Mucosa of descending colon (tissue), 3 donors: Measurements from ENCODE around the gene TRIM50. TPM values are rescaled to one million over a fixed set of nuclear protein-coding genes. Genes with fewer than 3 reads are reported as not detected.
A peak's percentile ranks its signal among the peaks of the same experiment; 100 is the strongest.

ENCODE experiments used
- ATAC-seq: fragments of 200-7000 bp; cut with Tn5 transposase; one replicate; pipeline ENCODE4 v1.9.1; 2020; ENCODE audit warnings: mild to moderate bottlenecking, moderate library complexity
- DNase-seq, 3 donors: peaks; one replicate each; pipeline ENCODE4 v3.0.0-alpha.2; 2020
- H3K36me3 ChIP-seq: fragments of 200-600 bp; one replicate; pipeline ENCODE4 v1.8.0; 2021; ENCODE audit warnings: low read depth, mild to moderate bottlenecking
- H3K4me1 ChIP-seq: fragments of 200-600 bp; one replicate; pipeline ENCODE4 v1.8.0; 2021; ENCODE audit warnings: low read depth, mild to moderate bottlenecking
- H3K4me3 ChIP-seq: fragments of 200-600 bp; one replicate; pipeline ENCODE4 v1.8.0; 2021; ENCODE audit warnings: mild to moderate bottlenecking
- H3K9me3 ChIP-seq: fragments of 200-600 bp; one replicate; pipeline ENCODE4 v1.8.0; 2021; ENCODE audit warnings: mild to moderate bottlenecking
- CTCF ChIP-seq: fragments of 200-600 bp; IDR thresholded peaks from one replicate; pipeline ENCODE4 v1.8.0; 2022; ENCODE audit warnings: antibody characterized with exemption, mild to moderate bottlenecking
- intact Hi-C, 2 donors: fragments of 100-400 bp; cut with DNase I in 1 of 2; cut with micrococcal nuclease in 1 of 2; formaldehyde crosslinking; loops; one replicate each; pipeline versions ENCODE4 v1.11.0 to v1.11.1; 2022; cut with DNase I, micrococcal nuclease
- total RNA-seq, 3 donors: library from RNA; stranded (reverse); fragmentation: NEBNext Ultra II Directional in 2 of 3; extraction: Animal tissue kit (Norgen Biotek cat#: 25700) in 2 of 3; gene quantifications; one replicate each; pipeline versions ENCODE4 v1.2.1 to v1.2.4, GENCODE V29; 2021 to 2023
- donor health status: DM: no; HTN: no; CAD: no; lungs with moderate emphysema.
- donor health status: DM: no; HTN: no; CAD: no.
- donor health status: DM: no; HTN: yes; CAD: no.

Gene TRIM50
- total RNA-seq, 3 donors from 2014 or later: 0.35 TPM; not detected in 2

- Histone ChIP-seq H3K36me3 (no peaks in the 10 kb centered on the region), H3K4me3 (no peak overlapping the region), H3K4me1 (peaks cover 7% of the 10 kb centered on the region), H3K9me3 (no peaks in the 10 kb centered on the region)
- intact Hi-C loops: no loop called here
- DNase-seq: no peak
- ATAC-seq: no peak
- TF ChIP-seq CTCF: no peak
Observed at GRCh38 chr7:73359306-73359705, 31.4 kb upstream of the TRIM50 start.

GRCh38 chr7:73358590-73359275, 30.9 kb upstream of the TRIM50 start:
- Histone ChIP-seq H3K36me3 (no peaks in the 10 kb centered on the region), H3K9me3 (no peaks in the 10 kb centered on the region), H3K4me3 (no peak overlapping the region), H3K4me1 (peaks cover 7% of the 10 kb centered on the region)
- ATAC-seq: no peak
- DNase-seq: peak in 1 of 3 donors; percentile 32
- intact Hi-C loops: no loop called here
- no peak for TF ChIP-seq CTCF

- no peak for TF ChIP-seq CTCF
- Histone ChIP-seq H3K4me1 (peaks cover 7% of the 10 kb centered on the region), H3K4me3 (no peak overlapping the region), H3K36me3 (no peaks in the 10 kb centered on the region), H3K9me3 (no peaks in the 10 kb centered on the region)
- intact Hi-C loops: no loop called here
- DNase-seq: no peak
- no peak for ATAC-seq
Observed at GRCh38 chr7:73356159-73356558, 28.3 kb upstream of the TRIM50 start.

GRCh38 chr7:73354821-73355220, 26.9 kb upstream of the TRIM50 start:
- no peak for DNase-seq
- no peak overlapping the region for H3K4me3 ChIP-seq
- intact Hi-C loops: no loop called here
- H3K9me3 ChIP-seq: no peaks in the 10 kb centered on the region
- TF ChIP-seq CTCF: no peak
- H3K4me1 ChIP-seq: peaks cover 7% of the 10 kb centered on the region
- no peak for ATAC-seq
- no peaks in the 10 kb centered on the region for H3K36me3 ChIP-seq

- intact Hi-C loops: no loop called here
- DNase-seq (no peak), ATAC-seq (no peak)
- Histone ChIP-seq H3K4me3 (no peak overlapping the region), H3K4me1 (peaks cover 7% of the 10 kb centered on the region), H3K36me3 (no peaks in the 10 kb centered on the region), H3K9me3 (no peaks in the 10 kb centered on the region)
- no peak for TF ChIP-seq CTCF
Observed at GRCh38 chr7:73354196-73354595, 26.3 kb upstream of the TRIM50 start.

- Histone ChIP-seq H3K4me1 (peaks cover 2% of the 10 kb centered on the region), H3K9me3 (no peaks in the 10 kb centered on the region), H3K4me3 (no peak overlapping the region), H3K36me3 (no peaks in the 10 kb centered on the region)
- ATAC-seq (no peak), DNase-seq (no peak)
- intact Hi-C loops: no loop called here
- no peak for TF ChIP-seq CTCF
Observed at GRCh38 chr7:73353243-73353642, 25.4 kb upstream of the TRIM50 start.
